Adrenal gland (tissue), 12 donors: ENCODE results near the gene RUBCNL. TPM values are rescaled to one million over a fixed set of nuclear protein-coding genes. Genes with fewer than 3 reads are reported as not detected.

Source experiments
- DNase-seq, 7 donors: peaks; one replicate each; pipeline ENCODE4 v3.0.0-alpha.2; 2019 to 2020
- H3K27ac ChIP-seq, 5 donors: fragments of 200-600 bp; sonication (generic) in 4 of 5; 1 replicate in 3 of 5; 2 replicates in 2 of 5; pipeline versions ENCODE4 v1.5.1 to v1.8.0; 2016 to 2020; ENCODE audit warnings: mild to moderate bottlenecking in 1 of 5
- H3K27me3 ChIP-seq: fragments of 200-600 bp; 2 replicates; pipeline ENCODE4 v1.8.0; 2021
- H3K36me3 ChIP-seq, 2 donors: fragments of 200-600 bp; replicated peaks in 1 of 2; 1 replicate in 1 of 2; 2 replicates in 1 of 2; pipeline versions ENCODE4 v1.5.1 to v1.8.0; 2018 to 2022
- H3K4me1 ChIP-seq, 2 donors: fragments of 200-600 bp; replicated peaks in 1 of 2; 1 replicate in 1 of 2; 2 replicates in 1 of 2; pipeline versions ENCODE4 v1.5.1 to v1.8.0; 2018 to 2021
- H3K4me3 ChIP-seq, 4 donors: fragments of 200-600 bp; sonication (generic) in 3 of 4; one replicate each; pipeline ENCODE4 v1.5.1; 2016 to 2018
- H3K9me3 ChIP-seq, 3 donors: fragments of 200-600 bp; sonication (generic) in 1 of 3; replicated peaks in 1 of 3; 1 replicate in 2 of 3; 2 replicates in 1 of 3; pipeline versions ENCODE4 v1.5.1 to v1.8.0; 2016 to 2021
- CTCF ChIP-seq, 6 experiments: fragments of 450-650 bp in 4 of 6; fragments of 200-600 bp in 2 of 6; sonication (generic) in 1 of 6; IDR thresholded peaks; 1 replicate in 5 of 6; 2 replicates in 1 of 6; pipeline versions ENCODE4 v1.5.1 to v1.8.0; 2016 to 2021; ENCODE audit warnings: antibody characterized with exemption in 6 of 6, mild to moderate bottlenecking in 2 of 6, moderate library complexity in 1 of 6
- POLR2A ChIP-seq, 2 donors: fragments of 450-650 bp; IDR thresholded peaks; one replicate each; pipeline ENCODE4 v1.6.1; 2017; ENCODE audit warnings: antibody characterized with exemption in 2 of 2, mild to moderate bottlenecking in 2 of 2, moderate library complexity in 1 of 2
- WGBS, 4 donors: extraction: QIAGEN DNeasy Blood & Tissue Kit in 2 of 4; methylation state at CpG; one replicate each; pipeline versions ENCODE4 v1.1.5 to v1.1.7; 2013 to 2017; 5-methylcytosine and 5-hydroxymethylcytosine counted together
- intact Hi-C, 2 donors: fragments of 100-400 bp; cut with DNase I; formaldehyde crosslinking; loops; one replicate each; pipeline versions ENCODE4 v1.14.1 to v1.15.0; 2022 to 2023
- polyA plus RNA-seq, 3 donors: library from polyadenylated mRNA; stranded (reverse); fragments of 200-250 nt in 2 of 3; fragments of 350-450 nt in 1 of 3; fragmentation: Illumina TruSeq in 1 of 3; extraction: RNeasy Lipid Tissue Mini Kit (QIAGEN cat#74804) in 1 of 3; gene quantifications; one replicate each; pipeline ENCODE4 v1.2.3, GENCODE V29; 2013 to 2014
- small RNA-seq, 2 donors: library from RNA; depleted of rRNA; stranded (forward); fragments of <200 nt; gene quantifications; one replicate each; pipeline ENCODE3, GENCODE V24; 2016
- total RNA-seq, 9 donors: library from RNA; depleted of rRNA in 4 of 9; stranded (reverse); fragments of >200 nt in 4 of 9; fragments of 120-200 nt in 1 of 9; fragmentation: NEBNext Ultra II Directional in 1 of 9; extraction: Animal tissue kit (Norgen Biotek cat#: 25700) in 1 of 9; gene quantifications; one replicate each; pipeline versions ENCODE4 v1.1.0 to v1.2.4, GENCODE V29; 2013 to 2023
- donor health status: healthy with polysubstance abuse.
- donor health status: Bipolar disorder and iron deficiency.
- donor health status: DM: yes; HTN: yes; CAD: no.
- donor health status: DM: no; HTN: no; CAD: no.
- donor health status: DM: no; HTN: no; CAD: no.
- donor health status: DM: yes; HTN: yes; CAD: no.

RUBCNL gene
- total and polyA plus RNA-seq, 12 donors = 0.81 to 7.9 (median 2.9) TPM

GRCh38 chr13:46293436-46293835, 93.6 kb downstream of the RUBCNL start:
- no peaks in the 10 kb centered on the region for H3K27me3 ChIP-seq
- no peak overlapping the region for H3K4me3 ChIP-seq
- WGBS, 4 donors = 71 to 85% (median 76%) methylated on average over 3 of the region's 3 CpGs
- TF ChIP-seq POLR2A (IDR thresholded peaks at IDR 0.05) (no peak), CTCF (IDR thresholded peaks at IDR 0.05) (no peak)
- no peak overlapping the region for H3K27ac ChIP-seq
- intact Hi-C loops = loop anchor here in 1 of 2 donors (10.0 kb wide), 1 partner anchor 139 kb away; no protein-coding TSS in a partner anchor
- no peaks in the 10 kb centered on the region for H3K9me3 ChIP-seq
- DNase-seq = no peak
- no peaks in the 10 kb centered on the region for H3K36me3 ChIP-seq
- H3K4me1 ChIP-seq = peaks cover 7 to 18% of the 10 kb centered on the region in 2 donors

Small RNAs within 50 kb of the gene (small RNA-seq; reads per million reads assigned to genes)
- gene RNU2-6P (0.33 to 0.36 reads per million in 2 donors), gene RNU6-68P (0 reads per million in 2 donors)

Other genes with a start within 250 kb of the RUBCNL start
- gene LCP1, start 205.1 kb downstream of the RUBCNL start, total RNA-seq = 100 to 1,000 TPM in 1 of 9 donors, 10 to 100 TPM in 8; 32.9 to 109 (median 60.0) TPM
- gene LCP1, start 205.1 kb downstream of the RUBCNL start, polyA plus RNA-seq = 10 to 100 TPM; 17.3 to 91.9 (median 27.4) TPM
- gene LRRC63, start 175.3 kb downstream of the RUBCNL start, total RNA-seq = 1 to 10 TPM in 3 of 9 donors, under 1 TPM in 4, not detected in 2; 0.26 to 2.7 (median 0.90) TPM
- 1 to 10 TPM in 1 of 3 donors, under 1 TPM in 2; 0.32 to 1.3 (median 0.44) TPM for gene LRRC63, start 175.3 kb downstream of the RUBCNL start, polyA plus RNA-seq
- gene LRCH1, start 165.9 kb upstream of the RUBCNL start, total RNA-seq = 10 to 100 TPM in 4 of 9 donors, 1 to 10 TPM in 5; 4.1 to 13.6 (median 9.3) TPM
- gene LRCH1, start 165.9 kb upstream of the RUBCNL start, polyA plus RNA-seq = 1 to 10 TPM; 2.8 to 6.4 (median 3.8) TPM